Caco-2 (cell line): ENCODE data around the gene FAM184A. TPM values are rescaled to one million over a fixed set of nuclear protein-coding genes. Genes with fewer than 3 reads are reported as not detected.

Experiments
- BruUV-seq: library from RNA; stranded (reverse); fragments of 400-500 nt; replicated peaks from 2 replicates; lab custom pipeline; 2021; lab: Mats Ljungman, UMichigan
- CTCF ChIA-PET: fragments of 300-600 bp; sonication (Branson Sonifier 250); formaldehyde crosslinking; loops from one replicate; lab custom pipeline; 2022; ENCODE audit warnings: antibody characterized with exemption; lab: Charles Lee
- POLR2A ChIA-PET: fragments of 300-600 bp; sonication (Branson Sonifier 250); formaldehyde crosslinking; loops from one replicate; lab custom pipeline; 2022; ENCODE audit warnings: antibody characterized with exemption; lab: Charles Lee
- DNase-seq, 2 experiments: peaks; one replicate each; pipeline versions ENCODE4 v3.0.0 to v3.0.0-alpha.2; 2020 to 2022
- H3K27me3 ChIP-seq: replicated peaks from 2 replicates; pipeline ENCODE4 v1.6.0; 2011; ENCODE audit warnings: low read length; ENCODE audit not compliant: control insufficient read depth, insufficient read depth
- H3K36me3 ChIP-seq: 2 replicates; pipeline ENCODE4 v1.5.1; 2011; ENCODE audit warnings: low read length; ENCODE audit not compliant: control insufficient read depth, insufficient read depth
- H3K4me1 ChIP-seq: fragments of 250-450 bp; sonication (Bioruptor Pico); 2 replicates; pipeline ENCODE4 v1.5.1; 2020; ENCODE audit warnings: mild to moderate bottlenecking
- H3K4me3 ChIP-seq: 2 replicates; pipeline ENCODE4 v1.5.1; 2011; ENCODE audit warnings: low read depth, mild to moderate bottlenecking, control low read depth, low read length
- H3K9me3 ChIP-seq: fragments of 250-450 bp; sonication (Bioruptor Pico); 2 replicates; pipeline ENCODE4 v1.5.1; 2020; ENCODE audit warnings: mild to moderate bottlenecking, moderate library complexity
- H3K27ac Mint-ChIP-seq: one replicate; pipeline ENCODE4 v1.8.0; 2022; ENCODE audit warnings: mixed read lengths; ENCODE audit not compliant: unreplicated experiment
- H3K27me3 Mint-ChIP-seq: one replicate; pipeline ENCODE4 v1.8.0; 2022; ENCODE audit warnings: mixed read lengths; ENCODE audit not compliant: insufficient read depth, unreplicated experiment
- H3K36me3 Mint-ChIP-seq: one replicate; pipeline ENCODE4 v1.8.0; 2022; ENCODE audit warnings: mild to moderate bottlenecking, mixed read lengths; ENCODE audit not compliant: insufficient read depth, unreplicated experiment
- H3K4me1 Mint-ChIP-seq: one replicate; pipeline ENCODE4 v1.8.0; 2022; ENCODE audit warnings: low read depth, mixed read lengths; ENCODE audit not compliant: unreplicated experiment
- H3K4me3 Mint-ChIP-seq: one replicate; pipeline ENCODE4 v1.8.0; 2022; ENCODE audit warnings: mild to moderate bottlenecking, moderate library complexity, mixed read lengths; ENCODE audit not compliant: unreplicated experiment
- H3K9me3 Mint-ChIP-seq: one replicate; pipeline ENCODE4 v1.8.0; 2022; ENCODE audit warnings: mixed read lengths; ENCODE audit not compliant: unreplicated experiment
- CTCF ChIP-seq, 2 experiments: fragments of 200-600 bp in 1 of 2; IDR thresholded peaks; 1 replicate in 1 of 2; 2 replicates in 1 of 2; pipeline versions ENCODE4 v1.5.1 to v1.8.0; 2011 to 2022; ENCODE audit warnings: antibody characterized with exemption in 1 of 2, control low read depth in 1 of 2, inconsistent platforms in 1 of 2, low read depth in 1 of 2, low read length in 1 of 2, mild to moderate bottlenecking in 1 of 2, moderate library complexity in 1 of 2; ENCODE audit not compliant: insufficient read depth in 1 of 2, severe bottlenecking in 1 of 2, unreplicated experiment in 1 of 2
- intact Hi-C: fragments of 100-400 bp; cut with micrococcal nuclease; formaldehyde crosslinking; loops from one replicate; pipeline ENCODE4 v1.10.0; 2022; ENCODE audit not compliant: unreplicated experiment
- total RNA-seq: library from RNA; stranded (reverse); gene quantifications from 2 replicates; pipeline ENCODE4 v1.2.3, GENCODE V29; 2022

FAM184A gene
- total RNA-seq, 1 experiment from 2014 or later: 10.8 TPM

GRCh38 chr6:119030759-119031158 is 47.7 kb downstream of the FAM184A start:
- DNase-seq: no peak

DNA sequence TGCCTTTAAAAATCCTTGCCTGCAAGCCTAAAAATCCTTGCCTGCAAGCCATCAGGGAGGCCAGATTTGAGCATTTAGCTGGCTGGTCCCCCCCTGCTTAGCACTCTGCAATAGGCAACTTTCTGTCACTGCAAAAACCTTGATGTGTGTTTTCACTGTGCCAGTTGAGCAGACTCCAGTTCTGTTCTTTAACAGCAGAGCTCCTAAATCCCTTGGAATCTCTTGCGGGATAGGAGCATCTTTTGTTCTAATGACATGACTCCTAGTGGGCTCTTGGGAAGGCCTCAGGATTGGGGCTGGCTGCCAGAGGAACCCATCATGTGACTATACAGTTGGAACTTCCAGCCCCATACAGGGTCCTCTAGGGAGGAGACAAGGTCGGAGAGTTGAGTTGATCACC is 50.4 kb downstream of the FAM184A start:
- TF ChIP-seq CTCF (IDR thresholded peaks at IDR 0.05; ENCODE audit: insufficient read depth in 1 of 2, low read depth in 1 of 2, low read length in 1 of 2, severe bottlenecking in 1 of 2, unreplicated experiment in 1 of 2): no peak
- no peaks in the 10 kb centered on the region for H3K27me3 Mint-ChIP-seq
- no peaks in the 10 kb centered on the region for H3K9me3 Mint-ChIP-seq
- H3K9me3 ChIP-seq: no peaks in the 10 kb centered on the region
- H3K4me1 Mint-ChIP-seq: peaks cover 39% of the 10 kb centered on the region
- peak overlapping the region; percentile 70 for H3K27ac Mint-ChIP-seq
- H3K36me3 Mint-ChIP-seq: peaks cover 5% of the 10 kb centered on the region
- DNase-seq: no peak
- peaks cover 26% of the 10 kb centered on the region for H3K4me1 ChIP-seq
- no peaks in the 10 kb centered on the region for H3K27me3 ChIP-seq
- no peaks in the 10 kb centered on the region for H3K36me3 ChIP-seq
- ChIA-PET POLR2A (no interaction called here), CTCF (no interaction called here)
- no peak overlapping the region for H3K4me3 Mint-ChIP-seq
- no TSS peak for BruUV-seq
- intact Hi-C loops: no loop called here
- H3K4me3 ChIP-seq: no peak overlapping the region

More at GRCh38 chr6:119030759-119031158, 47.7 kb downstream of the FAM184A start:
- Mint-ChIP-seq H3K27me3 (no peaks in the 10 kb centered on the region), H3K9me3 (no peaks in the 10 kb centered on the region), H3K4me1 (peaks cover 42% of the 10 kb centered on the region), H3K27ac (no peak overlapping the region), H3K36me3 (peaks cover 5% of the 10 kb centered on the region), H3K4me3 (no peak overlapping the region)
- no peaks in the 10 kb centered on the region for H3K27me3 ChIP-seq
- no peak for TF ChIP-seq CTCF (IDR thresholded peaks at IDR 0.05; ENCODE audit: insufficient read depth in 1 of 2, low read depth in 1 of 2, low read length in 1 of 2, severe bottlenecking in 1 of 2, unreplicated experiment in 1 of 2)
- no peak overlapping the region for H3K4me3 ChIP-seq
- peaks cover 39% of the 10 kb centered on the region for H3K4me1 ChIP-seq
- intact Hi-C loops: no loop called here
- no peaks in the 10 kb centered on the region for H3K36me3 ChIP-seq
- ChIA-PET POLR2A (no interaction called here), CTCF (no interaction called here)
- H3K9me3 ChIP-seq: no peaks in the 10 kb centered on the region
- no TSS peak for BruUV-seq

- H3K4me1 Mint-ChIP-seq: peaks cover 39% of the 10 kb centered on the region
- H3K9me3 Mint-ChIP-seq: no peaks in the 10 kb centered on the region
- Histone ChIP-seq H3K27me3 (no peaks in the 10 kb centered on the region), H3K4me3 (no peak overlapping the region), H3K9me3 (no peaks in the 10 kb centered on the region), H3K4me1 (peaks cover 26% of the 10 kb centered on the region), H3K36me3 (no peaks in the 10 kb centered on the region)
- ChIA-PET POLR2A (no interaction called here), CTCF (interaction anchor here (0.7 to 1.0 kb wide), 2 partner anchors 59 to 114 kb away, joined by 3 to 4 read pairs; no protein-coding TSS in a partner anchor)
- H3K36me3 Mint-ChIP-seq: peaks cover 5% of the 10 kb centered on the region
- no peaks in the 10 kb centered on the region for H3K27me3 Mint-ChIP-seq
- peak overlapping the region; percentile 70 for H3K27ac Mint-ChIP-seq
- intact Hi-C loops: loop anchor here (1.0 kb wide), 1 partner anchor 8 kb away; no protein-coding TSS in a partner anchor
- no TSS peak for BruUV-seq
- TF ChIP-seq CTCF (IDR thresholded peaks at IDR 0.05; ENCODE audit: insufficient read depth in 1 of 2, low read depth in 1 of 2, low read length in 1 of 2, severe bottlenecking in 1 of 2, unreplicated experiment in 1 of 2): no peak
- no peak for DNase-seq
- H3K4me3 Mint-ChIP-seq: no peak overlapping the region
These were observed 51.0 kb downstream of the FAM184A start for GRCh38 chr6:119027465-119027864.
